HT-29 (cell line): ENCODE measurements around the gene PLAGL2. TPM values are rescaled to one million over a fixed set of nuclear protein-coding genes. Genes with fewer than 3 reads are reported as not detected.
"Not testable (repeated sequence)": the region's sequence is repeated elsewhere in the genome, so short reads cannot be mapped to it uniquely, and the experiment has no call there.

ENCODE experiments used
- DNase-seq: peaks from one replicate; pipeline ENCODE4 v3.0.0-alpha.2; 2015; ENCODE audit warnings: low spot score
- total RNA-seq: library from RNA; depleted of rRNA; stranded (reverse); fragments of >200 nt; shearing (Covaris generic); gene quantifications from 2 replicates; pipeline ENCODE4 v1.2.3, GENCODE V29; 2014; rRNA removed

PLAGL2 gene, protein sequence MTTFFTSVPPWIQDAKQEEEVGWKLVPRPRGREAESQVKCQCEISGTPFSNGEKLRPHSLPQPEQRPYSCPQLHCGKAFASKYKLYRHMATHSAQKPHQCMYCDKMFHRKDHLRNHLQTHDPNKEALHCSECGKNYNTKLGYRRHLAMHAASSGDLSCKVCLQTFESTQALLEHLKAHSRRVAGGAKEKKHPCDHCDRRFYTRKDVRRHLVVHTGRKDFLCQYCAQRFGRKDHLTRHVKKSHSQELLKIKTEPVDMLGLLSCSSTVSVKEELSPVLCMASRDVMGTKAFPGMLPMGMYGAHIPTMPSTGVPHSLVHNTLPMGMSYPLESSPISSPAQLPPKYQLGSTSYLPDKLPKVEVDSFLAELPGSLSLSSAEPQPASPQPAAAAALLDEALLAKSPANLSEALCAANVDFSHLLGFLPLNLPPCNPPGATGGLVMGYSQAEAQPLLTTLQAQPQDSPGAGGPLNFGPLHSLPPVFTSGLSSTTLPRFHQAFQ
- 6.9 and 7.9 TPM in 2 replicates for total RNA-seq

DNA sequence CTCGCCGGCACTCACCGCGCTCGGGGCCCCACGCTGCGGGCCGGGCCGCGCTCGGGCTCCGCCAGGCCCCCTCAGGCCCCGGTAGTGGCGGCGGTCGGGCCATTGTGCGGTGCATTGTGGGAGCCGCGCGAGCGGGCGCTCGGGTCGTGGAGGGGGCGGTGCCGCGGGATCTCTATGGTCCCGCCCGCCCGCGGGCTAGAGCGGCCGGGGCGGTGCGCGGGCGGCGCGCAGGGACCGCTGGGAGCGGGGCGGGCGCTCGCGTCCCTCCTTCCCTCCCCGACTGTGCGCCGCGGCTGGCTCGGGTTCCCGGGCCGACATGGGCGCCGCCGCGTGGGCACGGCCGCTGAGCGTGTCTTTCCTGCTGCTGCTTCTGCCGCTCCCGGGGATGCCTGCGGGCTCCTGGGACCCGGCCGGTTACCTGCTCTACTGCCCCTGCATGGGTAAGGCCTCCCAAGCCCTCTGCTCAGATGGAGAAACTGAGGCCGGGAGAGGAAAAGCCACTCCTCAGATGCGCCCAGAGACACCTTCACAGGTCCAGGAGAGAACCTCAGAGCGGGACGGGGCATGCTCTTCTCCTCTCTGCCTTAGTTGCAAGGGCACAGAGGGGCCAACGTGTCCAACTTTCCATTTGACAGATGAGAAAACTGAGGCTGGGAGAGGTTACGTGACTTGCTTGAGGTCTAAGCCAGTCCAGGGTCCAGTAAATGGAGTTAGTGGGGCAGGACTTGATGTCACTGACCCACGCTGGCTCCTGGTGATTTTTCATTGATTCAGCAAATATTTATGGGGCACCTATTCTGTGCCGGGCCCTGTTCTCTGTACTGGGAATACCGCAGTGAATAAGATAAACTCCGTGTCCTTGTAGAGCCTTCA is at the start of gene PLAGL2, which contains the start of gene POFUT1:
Gene PLAGL2 (minus strand): TSS at position 118 of the 873 bp plus-strand sequence. CDS start 5,565 bp downstream, outside the sequence.
Gene POFUT1 (plus strand): TSS at position 255 of the 873 bp plus-strand sequence. CDS start 62 bp downstream, at position 317.
- DNase-seq, result peak; percentile 97

DNA sequence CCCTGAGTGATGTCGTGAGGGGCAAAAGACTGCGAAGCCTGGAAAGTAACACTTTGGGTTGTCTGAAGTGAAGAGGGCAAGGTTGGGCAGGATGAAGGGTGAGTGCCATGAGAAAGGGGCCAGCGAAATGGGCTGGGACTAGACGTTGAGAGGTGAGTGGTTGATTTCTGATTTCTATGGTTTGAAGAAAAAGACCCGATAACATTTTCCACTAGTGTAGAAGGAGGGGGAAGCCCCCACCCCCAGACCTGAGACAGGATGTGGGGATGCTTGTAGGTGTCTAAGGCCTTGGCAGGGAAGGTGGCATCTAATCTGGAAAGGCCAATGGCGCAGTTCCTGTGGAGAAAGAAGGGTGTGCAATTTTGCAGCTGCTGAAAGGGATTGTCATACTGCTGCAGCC is 44.6 kb upstream of the PLAGL2 start:
- no peak for DNase-seq

DNA sequence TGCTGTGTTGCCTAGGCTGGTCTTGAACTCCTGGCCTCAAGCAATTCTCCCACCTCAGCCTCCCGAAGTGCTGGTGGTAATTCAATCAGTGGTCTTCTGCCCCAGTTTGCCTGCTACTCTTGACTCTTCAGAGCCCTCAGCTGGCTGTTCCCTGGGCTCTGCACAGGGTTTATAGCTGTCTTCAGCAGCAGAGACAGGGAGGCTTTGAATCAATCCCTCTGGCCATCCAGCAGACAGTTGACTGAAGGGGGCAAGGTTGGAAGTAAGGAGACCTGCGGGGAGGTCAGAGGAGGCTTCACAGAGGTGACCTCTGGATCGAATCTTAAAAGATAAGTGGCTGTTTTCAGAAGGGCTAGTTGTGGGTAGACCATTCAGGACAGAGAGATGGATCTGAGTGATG is 43.9 kb upstream of the PLAGL2 start:
- no peak for DNase-seq

DNA sequence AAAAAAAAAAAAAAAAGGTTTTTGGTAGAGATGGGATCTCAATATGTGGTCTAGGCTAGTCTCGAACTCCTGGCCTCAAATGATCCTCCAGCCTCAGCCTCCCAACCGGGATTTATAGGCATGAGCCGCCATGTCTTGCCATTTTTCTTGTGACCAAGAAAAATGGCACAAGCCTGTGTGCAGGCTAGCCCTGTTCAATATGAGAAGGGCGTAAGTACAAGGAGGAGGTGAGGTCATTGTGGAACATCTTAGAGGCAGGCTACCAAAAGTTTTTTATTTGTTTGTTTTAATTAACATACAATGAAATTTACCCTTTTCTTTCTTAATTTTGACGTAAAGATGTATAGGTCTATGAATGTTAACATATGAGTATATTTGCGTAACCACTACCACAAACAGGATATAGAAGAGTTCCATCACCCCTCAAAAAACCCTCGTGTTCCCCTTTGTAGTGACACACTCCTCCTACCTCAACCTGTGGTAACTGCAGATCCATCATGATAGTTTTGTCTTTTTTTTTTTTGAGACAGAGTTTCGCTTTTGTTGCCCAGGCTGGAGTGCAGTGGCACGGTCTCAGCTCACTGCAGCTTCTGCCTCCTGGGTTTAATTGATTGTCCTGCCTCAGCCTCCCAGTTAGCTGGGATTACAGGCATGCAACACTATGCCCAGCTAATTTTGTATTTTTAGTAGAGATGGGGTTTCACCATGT is 41.6 kb upstream of the PLAGL2 start:
- no peak for DNase-seq

DNA sequence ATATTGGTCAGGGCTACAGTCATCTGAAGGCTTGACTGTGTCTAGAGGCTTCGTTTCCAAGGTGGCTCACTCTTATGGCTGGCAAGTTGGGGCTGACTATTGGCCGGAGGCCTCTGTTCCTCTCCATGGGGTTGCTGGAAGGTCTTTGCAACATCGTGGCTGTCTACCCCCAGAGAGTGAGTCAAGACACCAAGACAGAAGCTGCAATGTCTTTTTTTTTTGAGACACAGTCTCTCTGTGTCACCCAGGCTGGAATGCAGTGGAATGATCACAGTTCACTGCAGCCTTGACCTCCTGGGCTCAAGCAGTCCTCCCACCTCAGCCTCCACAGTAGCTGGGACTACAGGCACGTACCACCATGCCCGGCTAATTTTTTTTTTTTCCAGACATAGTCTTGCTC is 40.5 kb upstream of the PLAGL2 start:
- DNase-seq, result no peak

DNA sequence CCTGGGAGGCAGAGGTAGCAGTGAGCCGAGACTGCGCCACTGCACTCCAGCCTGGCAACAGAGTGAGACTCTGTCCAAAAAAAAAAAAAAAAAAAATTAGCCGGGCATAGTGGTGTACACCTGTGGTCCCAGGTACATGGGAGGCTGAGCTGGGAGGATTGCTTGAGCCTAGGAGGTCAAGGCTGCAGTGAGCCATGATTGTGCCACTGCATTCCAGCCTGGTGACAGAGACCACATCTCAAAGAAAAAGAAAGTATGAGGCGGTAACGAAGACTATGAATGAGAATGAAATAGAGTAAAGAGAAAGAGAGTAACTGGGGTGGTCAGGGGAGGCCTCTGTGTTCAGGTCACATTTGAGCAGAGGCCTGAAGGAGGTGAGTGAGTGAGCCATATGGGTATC is 38.7 kb upstream of the PLAGL2 start:
- not testable (repeated sequence) for DNase-seq

DNA sequence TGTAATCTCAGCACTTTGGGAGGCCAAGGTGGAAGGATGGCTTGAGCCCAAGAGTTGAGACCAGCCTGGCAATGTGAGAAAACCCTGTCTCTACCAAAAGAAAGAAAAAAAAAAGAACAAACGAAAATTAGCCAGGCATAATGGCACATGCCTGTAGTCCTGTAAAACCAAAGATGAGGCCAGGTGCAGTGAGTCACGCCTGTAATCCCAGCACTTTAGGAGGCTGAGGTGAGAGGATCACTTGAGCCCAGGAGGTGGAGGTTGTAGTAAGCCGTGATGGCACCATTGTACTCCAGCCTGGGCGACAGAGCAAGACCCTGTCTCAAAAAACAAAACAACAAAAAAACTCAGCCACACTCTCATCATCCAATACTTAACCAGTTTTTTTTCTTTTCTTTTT is 37.4 kb upstream of the PLAGL2 start:
- DNase-seq, result no peak

DNA sequence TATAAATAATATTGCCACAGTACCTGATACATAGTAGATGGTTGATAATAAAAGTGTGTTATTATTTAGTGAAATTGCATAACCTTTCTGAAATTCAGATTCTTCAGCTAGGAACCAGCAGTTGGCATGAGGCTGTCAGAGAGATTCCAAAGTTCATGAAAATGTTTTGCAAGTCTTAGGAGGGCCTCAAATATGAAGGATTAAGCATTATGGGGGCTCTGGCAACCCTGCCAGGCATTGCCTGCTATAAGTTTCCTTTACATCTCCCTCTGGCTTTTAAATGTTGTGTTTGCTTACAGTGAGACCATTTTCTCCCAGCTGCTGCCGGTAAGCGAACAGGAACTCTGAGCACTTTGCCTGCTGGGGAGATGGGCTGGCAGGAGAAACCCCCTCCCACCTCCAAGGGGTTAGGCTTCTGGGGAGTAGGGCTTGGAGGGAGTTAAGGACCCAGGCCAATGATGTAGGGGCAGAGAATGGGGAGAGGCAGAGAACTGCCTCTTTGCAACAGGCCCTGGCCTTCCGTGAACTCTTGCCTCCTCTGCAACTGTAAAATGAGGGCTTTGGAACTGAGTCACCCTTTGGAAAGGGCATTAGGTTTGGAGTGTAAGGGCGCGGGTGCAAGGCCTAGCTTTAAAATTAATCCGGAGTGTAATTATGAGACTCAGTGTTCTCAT is 36.7 kb upstream of the PLAGL2 start:
- no peak for DNase-seq

DNA sequence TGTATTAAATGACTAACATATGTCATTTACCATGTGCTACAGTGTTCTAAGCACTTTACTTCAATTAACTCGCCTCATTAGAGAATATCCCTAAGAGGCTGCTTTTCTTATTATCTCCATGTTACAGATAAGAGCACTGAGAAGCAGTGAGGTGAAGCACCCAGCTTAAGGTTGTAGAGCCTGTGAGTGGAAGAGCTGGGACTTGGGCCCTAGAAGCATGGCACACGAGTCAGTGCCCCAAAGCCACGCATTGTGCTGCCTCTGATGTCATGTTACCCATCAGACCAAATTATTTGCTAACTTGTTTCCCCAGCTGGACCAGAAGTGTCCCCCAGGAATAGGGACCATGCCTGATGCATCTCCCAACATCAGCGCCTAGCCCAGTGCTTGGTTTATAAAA is 34.3 kb upstream of the PLAGL2 start:
- no peak for DNase-seq

DNA sequence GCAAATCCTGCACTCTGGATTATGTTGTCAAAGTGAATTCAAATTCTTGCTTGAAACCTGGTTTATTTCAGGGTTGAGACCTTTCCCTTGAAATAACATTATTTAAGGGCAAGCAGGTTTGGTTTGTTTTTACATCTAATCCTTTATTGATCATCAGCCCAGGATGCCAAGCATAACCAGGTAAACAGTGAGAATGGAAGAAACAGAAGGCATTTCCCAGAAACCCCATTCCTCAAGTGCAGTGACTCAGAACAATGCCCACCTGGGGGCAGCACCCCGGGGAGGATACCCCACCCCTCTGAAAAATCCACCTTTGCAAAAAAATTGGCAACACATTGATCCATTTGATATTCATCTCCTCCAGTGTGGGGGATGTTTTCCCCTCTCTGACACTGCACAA is 32.7 kb upstream of the PLAGL2 start:
- no peak for DNase-seq

DNA sequence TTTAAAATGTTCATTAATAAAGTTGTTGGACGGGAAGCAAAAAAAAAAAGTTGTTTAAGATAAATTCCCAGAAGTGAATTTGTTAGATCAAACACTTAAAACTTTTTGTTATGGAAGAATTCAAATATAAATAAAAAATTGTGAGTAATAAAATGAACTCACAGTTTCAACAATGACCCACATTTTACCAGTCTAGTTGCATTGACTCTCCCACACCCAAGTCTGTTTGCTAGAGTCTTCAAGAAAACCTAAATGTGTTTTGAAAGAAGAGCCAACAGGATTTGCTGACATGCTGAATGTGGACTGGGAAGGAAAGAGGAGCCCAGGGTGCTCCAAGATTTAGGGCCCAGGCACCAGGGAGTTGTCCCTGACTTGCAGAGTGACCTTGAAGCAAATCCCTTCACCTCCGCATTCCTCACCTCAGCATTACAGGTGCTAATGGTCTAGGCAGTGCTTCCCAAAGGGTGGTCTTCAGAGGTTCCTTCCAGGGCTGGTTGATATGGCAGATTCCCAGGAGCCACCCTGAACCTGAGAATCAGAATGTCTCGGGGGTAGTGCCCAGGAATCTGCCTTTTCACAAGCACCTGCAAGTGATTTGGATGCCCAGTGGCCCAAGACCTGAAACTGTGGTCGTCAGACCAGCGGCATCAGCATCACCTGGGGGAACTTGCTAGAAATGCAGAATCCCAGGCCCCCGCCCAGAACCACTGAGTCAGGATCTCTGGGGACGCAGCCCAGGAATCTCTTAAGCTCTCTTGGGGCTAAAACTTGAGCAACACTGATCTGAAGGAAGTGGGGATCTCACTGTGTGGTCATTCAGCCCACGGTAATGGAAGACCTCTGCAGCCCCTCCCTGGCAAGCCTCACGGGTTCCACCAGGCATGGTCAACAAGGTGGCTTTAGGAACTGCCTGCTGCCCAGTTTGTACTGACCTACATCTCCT is 31.2 kb upstream of the PLAGL2 start:
- DNase-seq, result no peak

DNA sequence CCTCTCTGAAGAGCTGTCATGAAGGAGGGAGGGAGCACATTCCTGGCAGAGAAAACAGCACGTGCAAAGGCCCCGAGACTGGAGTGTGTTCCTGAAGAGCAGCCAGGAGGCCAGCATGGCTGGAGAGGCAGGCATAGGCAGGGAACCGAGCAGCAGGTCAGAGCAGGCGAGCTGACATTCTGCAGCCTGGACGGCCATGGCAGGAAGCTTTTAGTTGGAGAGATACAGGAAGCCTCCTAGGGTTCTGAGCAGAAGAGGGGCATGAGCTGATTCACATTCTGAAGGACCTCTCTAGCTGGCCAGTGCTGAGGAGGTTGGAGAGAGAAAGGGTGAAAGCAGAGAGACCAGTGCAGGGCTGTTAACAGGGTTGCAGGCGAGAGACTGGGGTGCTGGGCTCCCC is 29.9 kb upstream of the PLAGL2 start:
- no peak for DNase-seq

DNA sequence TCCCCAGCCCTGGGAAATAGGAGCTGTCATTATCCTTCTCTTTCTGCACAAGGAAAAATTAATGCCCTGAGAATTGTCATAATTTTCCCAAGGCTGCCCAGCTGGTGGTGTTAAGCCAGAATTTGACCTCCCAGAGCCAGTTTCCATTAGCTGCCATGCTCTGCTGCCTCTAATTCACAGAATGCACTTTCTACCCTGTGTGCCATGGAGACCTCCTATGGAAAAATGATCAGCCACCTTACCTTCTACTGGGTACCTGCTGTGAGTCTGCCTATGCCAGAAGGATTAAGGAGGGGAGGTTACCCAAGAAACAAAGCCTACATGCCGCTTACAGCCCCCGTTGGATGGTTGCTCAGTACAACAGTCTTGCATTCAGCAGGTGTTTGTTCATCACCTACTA is 29.3 kb upstream of the PLAGL2 start:
- no peak for DNase-seq

DNA sequence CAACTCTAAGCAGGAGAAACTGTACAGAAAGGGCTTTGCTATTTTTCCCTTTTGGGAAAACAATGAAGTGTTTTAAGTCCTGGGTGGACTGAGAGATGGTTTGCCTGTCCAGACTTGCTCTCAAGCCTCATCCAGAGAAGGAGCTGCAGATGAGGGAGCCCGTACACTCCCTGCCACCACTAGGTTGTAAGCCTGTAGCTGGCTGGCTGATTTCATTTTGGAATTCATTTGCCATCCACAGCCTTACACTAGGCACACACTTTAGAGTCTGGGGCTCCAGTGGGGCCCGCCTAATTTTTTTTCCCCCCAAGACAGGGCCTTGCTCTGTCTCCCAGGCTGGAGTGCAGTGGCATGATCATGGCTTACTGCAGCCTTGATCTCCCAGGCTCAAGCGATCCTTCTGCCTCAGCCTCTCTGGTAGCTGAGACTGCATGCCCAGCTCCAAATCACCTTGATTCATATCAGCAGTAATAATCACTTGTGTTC is 28.5 kb upstream of the PLAGL2 start:
- DNase-seq, result no peak

DNA sequence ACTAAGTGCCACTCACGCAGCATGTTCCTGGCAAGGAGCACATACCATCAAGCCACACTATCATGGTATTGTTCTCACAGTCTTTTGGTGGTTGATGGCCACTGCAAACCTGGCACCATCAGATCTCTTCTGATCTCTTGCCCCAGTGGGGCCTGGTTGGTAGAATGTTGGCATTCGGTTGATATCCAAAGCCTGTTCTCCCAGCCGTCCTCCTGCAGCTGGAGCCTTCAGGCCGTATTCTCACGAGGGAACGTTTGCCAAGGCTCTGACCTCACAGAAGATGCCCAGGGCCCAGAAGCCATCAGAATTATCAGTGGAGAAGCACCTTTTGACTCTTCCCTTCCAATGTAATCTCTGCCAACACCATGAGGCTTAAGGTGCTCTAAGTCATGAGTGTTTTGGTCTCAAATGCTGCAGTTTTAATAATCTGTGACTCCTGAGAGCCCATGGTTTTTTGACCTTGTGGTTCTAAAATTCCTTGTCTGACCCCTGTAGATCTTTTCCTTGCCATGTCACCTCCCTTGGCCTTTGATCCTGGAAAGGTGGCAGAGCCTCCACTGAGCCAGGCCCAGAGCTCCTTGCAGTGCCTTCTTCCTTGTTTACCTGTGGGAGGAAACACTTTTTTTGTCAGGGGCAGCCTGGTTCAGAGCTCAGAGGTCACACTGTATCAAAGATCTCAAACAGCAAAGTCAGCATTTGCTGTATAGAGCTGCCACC is 27.9 kb upstream of the PLAGL2 start:
- DNase-seq, result no peak

DNA sequence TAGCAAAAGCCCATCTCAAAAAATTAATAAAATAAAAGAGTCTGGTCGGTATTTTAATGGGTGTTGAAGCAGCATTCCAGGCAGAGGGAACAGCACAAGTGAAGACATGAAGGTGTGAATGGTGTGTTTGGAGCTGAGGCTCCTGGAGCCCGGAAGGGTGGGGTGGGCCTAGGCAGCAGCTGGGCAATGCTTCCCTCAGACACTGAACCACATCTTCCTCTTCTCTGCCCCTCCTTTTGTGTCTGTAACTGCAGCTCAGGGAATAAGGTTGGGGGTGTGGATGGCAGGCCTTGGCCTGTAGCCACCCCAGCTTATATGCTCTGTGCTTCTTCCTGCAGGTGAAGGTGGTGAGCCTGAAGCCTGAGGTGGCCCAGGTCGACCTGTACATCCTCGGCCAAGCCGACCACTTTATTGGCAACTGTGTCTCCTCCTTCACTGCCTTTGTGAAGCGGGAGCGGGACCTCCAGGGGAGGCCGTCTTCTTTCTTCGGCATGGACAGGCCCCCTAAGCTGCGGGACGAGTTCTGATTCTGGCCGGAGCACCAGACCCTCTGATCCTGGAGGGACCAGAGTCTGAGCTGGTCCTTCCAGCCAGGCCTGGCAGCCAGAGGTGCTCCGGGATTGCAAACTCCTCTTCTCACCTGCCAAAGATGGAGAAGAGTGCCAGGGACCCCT is 26.7 kb upstream of the PLAGL2 start:
- DNase-seq, result no peak

DNA sequence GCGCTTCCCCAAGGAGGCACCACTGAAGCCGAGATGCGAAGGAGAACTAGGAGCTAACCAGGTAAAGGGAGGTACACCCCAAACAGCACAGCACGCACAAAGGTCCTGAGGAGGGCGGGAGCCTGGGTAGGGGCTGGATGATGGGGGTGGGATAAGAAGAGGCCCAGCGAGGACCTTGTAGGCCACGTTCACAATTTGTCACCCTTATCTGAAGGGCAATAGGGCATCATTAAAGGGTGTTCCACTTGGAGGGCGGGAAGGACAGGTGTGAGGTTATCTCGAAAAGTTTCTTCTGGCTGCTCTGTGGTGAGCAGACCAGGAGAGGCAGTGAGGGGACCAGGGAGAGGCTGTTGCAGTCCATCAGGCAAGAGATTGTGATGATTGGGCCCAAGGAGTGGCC is 25.7 kb upstream of the PLAGL2 start:
- no peak for DNase-seq

DNA sequence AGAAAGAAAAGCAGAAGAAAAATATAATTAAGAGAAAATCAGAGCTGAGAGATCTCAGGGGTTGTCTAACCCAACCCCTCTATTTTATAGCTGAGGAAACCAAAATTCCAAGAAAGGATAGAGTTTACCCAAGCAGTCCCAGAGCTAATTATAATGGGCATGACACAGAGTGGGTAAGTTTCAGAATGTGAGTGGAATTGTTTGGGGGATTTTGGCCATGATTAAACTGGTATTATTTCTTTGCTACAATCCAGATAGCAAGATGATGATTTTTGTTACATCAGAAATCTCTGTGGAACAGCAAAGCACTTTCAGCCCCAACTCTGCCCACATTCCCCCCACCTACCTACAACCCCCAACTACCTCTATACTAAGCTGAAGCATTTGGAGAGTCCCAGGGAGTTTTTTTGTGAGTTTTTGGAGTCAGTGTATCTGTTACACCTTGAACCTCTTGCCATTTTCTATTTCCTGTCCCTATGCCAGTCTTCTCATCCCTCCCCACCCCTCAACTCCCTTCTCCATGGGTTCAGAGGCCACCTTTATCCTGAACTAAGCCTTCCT is 24.9 kb upstream of the PLAGL2 start:
- no peak for DNase-seq
